Chondrocyte (in vitro differentiated cells): ENCODE results near the gene PCED1B. TPM values are rescaled to one million over a fixed set of nuclear protein-coding genes. Genes with fewer than 3 reads are reported as not detected.

Experiments used
- DNase-seq: peaks from one replicate; pipeline ENCODE4 v3.0.0; 2021; ENCODE audit warnings: mixed read lengths, low spot score
- H3K27ac Mint-ChIP-seq: one replicate; pipeline ENCODE4 v1.8.0; 2021; ENCODE audit warnings: mild to moderate bottlenecking, moderate library complexity, mixed read lengths; ENCODE audit not compliant: unreplicated experiment
- H3K27me3 Mint-ChIP-seq: 2 replicates; pipeline ENCODE4 v1.8.0; 2021; ENCODE audit warnings: low read depth, mixed read lengths
- H3K36me3 Mint-ChIP-seq: 2 replicates; pipeline ENCODE4 v1.8.0; 2021; ENCODE audit warnings: low read depth, mixed read lengths
- H3K4me1 Mint-ChIP-seq: 2 replicates; pipeline ENCODE4 v1.8.0; 2021; ENCODE audit warnings: low read depth, mild to moderate bottlenecking, mixed read lengths
- H3K4me3 Mint-ChIP-seq: one replicate; pipeline ENCODE4 v1.8.0; 2021; ENCODE audit warnings: mild to moderate bottlenecking, moderate library complexity, mixed read lengths; ENCODE audit not compliant: unreplicated experiment
- H3K9me3 Mint-ChIP-seq: 2 replicates; pipeline ENCODE4 v1.8.0; 2021; ENCODE audit warnings: low read depth, mixed read lengths
- CTCF ChIP-seq: fragments of 200-600 bp; sonication (generic); IDR thresholded peaks from 2 replicates; pipeline ENCODE4 v1.5.0; 2021; ENCODE audit warnings: antibody characterized with exemption, mild to moderate bottlenecking, moderate library complexity
- total RNA-seq: library from RNA; stranded (reverse); gene quantifications from 3 replicates; pipeline ENCODE4 v1.2.1, GENCODE V29; 2021

The PCED1B gene
- total RNA-seq, 1 donor from 2014 or later = 2.3 TPM

DNA sequence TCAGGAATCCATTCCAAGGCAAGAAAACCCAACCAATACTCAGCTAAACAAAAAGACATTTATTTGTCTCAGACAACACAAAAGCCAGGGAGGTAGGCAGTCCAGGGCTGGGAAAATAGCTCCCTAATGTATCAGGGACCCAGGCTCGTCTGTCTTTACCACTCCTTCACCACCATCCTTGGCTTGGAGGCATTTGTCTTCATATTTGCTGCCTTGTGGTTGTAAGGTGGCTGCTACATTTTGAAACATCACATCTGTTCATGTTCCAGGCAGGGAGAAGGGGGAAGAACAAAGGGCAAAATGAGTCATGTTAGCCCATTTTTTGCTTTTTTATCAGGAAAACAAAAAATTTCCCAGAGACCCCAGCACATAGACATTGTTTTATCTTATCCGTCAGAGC lies 44.8 kb upstream of the PCED1B start:
- H3K4me3 Mint-ChIP-seq = no peak overlapping the region
- no peak overlapping the region for H3K27ac Mint-ChIP-seq
- no peaks in the 10 kb centered on the region for H3K27me3 Mint-ChIP-seq
- H3K4me1 Mint-ChIP-seq = peaks cover 37% of the 10 kb centered on the region
- H3K36me3 Mint-ChIP-seq = no peaks in the 10 kb centered on the region
- no peak for DNase-seq
- H3K9me3 Mint-ChIP-seq = no peaks in the 10 kb centered on the region
- TF ChIP-seq CTCF = no peak

DNA sequence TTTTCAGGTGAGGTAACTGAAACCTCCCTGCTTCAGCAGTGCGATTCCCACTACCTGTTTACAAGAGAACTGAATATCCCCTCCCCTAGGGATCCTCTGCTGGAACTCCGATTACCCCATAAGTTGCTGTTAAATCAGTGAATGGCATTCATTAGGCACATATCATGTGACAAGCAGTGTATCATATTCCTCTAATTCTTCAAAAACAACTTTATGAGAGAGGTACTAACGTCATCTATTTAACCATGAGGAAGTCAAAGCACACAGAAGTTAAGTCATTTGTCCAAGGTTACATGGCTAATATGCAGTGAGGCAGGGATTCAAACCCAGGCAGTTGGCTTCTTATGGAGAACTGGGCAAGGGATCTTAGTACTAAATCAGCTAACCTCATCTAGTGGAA lies 43.9 kb upstream of the PCED1B start:
- DNase-seq = no peak
- Mint-ChIP-seq H3K4me1 (peaks cover 37% of the 10 kb centered on the region), H3K36me3 (no peaks in the 10 kb centered on the region), H3K9me3 (no peaks in the 10 kb centered on the region), H3K4me3 (no peak overlapping the region), H3K27me3 (no peaks in the 10 kb centered on the region), H3K27ac (no peak overlapping the region)
- TF ChIP-seq CTCF = no peak

- Mint-ChIP-seq H3K9me3 (peaks cover 5% of the 10 kb centered on the region), H3K4me1 (peaks cover 28% of the 10 kb centered on the region), H3K27ac (peak overlapping the region; percentile 75), H3K27me3 (no peaks in the 10 kb centered on the region), H3K4me3 (no peak overlapping the region), H3K36me3 (no peaks in the 10 kb centered on the region)
- no peak for TF ChIP-seq CTCF
- DNase-seq = no peak
These were observed 41.1 kb upstream of the PCED1B start for GRCh38 chr12:47038270-47038748.

GRCh38 chr12:47039079-47039478 lies 40.3 kb upstream of the PCED1B start:
- H3K4me3 Mint-ChIP-seq = no peak overlapping the region
- DNase-seq = no peak
- H3K9me3 Mint-ChIP-seq = peaks cover 5% of the 10 kb centered on the region
- no peaks in the 10 kb centered on the region for H3K27me3 Mint-ChIP-seq
- no peak overlapping the region for H3K27ac Mint-ChIP-seq
- H3K4me1 Mint-ChIP-seq = peaks cover 22% of the 10 kb centered on the region
- TF ChIP-seq CTCF = no peak
- no peaks in the 10 kb centered on the region for H3K36me3 Mint-ChIP-seq

DNA sequence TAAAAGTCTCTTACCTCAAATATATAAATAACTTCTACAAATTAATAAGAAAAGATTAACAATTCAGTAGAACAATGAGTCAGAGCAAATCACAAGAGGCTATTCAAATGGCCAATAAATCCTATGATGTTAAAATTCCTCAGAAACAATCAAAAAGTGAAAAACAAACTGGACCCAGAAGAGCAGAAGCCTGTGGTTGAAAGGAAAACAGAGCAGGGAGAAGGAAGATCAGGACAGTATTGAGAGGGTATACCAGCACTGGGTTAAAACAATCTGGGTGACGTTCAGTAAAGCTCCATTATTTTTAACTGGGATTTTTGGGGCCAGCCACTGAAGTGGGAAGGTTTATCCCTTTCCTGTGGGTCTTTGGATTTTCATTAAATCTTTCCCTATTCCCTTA lies 39.7 kb upstream of the PCED1B start:
- Mint-ChIP-seq H3K36me3 (no peaks in the 10 kb centered on the region), H3K27me3 (no peaks in the 10 kb centered on the region), H3K4me3 (no peak overlapping the region), H3K9me3 (peaks cover 5% of the 10 kb centered on the region), H3K4me1 (peaks cover 15% of the 10 kb centered on the region), H3K27ac (no peak overlapping the region)
- no peak for DNase-seq
- TF ChIP-seq CTCF = no peak
